ENCODE results near the gene KLHL28.

Gene KLHL28, protein sequence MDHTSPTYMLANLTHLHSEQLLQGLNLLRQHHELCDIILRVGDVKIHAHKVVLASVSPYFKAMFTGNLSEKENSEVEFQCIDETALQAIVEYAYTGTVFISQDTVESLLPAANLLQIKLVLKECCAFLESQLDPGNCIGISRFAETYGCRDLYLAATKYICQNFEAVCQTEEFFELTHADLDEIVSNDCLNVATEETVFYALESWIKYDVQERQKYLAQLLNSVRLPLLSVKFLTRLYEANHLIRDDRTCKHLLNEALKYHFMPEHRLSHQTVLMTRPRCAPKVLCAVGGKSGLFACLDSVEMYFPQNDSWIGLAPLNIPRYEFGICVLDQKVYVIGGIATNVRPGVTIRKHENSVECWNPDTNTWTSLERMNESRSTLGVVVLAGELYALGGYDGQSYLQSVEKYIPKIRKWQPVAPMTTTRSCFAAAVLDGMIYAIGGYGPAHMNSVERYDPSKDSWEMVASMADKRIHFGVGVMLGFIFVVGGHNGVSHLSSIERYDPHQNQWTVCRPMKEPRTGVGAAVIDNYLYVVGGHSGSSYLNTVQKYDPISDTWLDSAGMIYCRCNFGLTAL
- total RNA-seq: 23.7 to 74.4 (median 43.9) reads per million in 18 experiments

DNA sequence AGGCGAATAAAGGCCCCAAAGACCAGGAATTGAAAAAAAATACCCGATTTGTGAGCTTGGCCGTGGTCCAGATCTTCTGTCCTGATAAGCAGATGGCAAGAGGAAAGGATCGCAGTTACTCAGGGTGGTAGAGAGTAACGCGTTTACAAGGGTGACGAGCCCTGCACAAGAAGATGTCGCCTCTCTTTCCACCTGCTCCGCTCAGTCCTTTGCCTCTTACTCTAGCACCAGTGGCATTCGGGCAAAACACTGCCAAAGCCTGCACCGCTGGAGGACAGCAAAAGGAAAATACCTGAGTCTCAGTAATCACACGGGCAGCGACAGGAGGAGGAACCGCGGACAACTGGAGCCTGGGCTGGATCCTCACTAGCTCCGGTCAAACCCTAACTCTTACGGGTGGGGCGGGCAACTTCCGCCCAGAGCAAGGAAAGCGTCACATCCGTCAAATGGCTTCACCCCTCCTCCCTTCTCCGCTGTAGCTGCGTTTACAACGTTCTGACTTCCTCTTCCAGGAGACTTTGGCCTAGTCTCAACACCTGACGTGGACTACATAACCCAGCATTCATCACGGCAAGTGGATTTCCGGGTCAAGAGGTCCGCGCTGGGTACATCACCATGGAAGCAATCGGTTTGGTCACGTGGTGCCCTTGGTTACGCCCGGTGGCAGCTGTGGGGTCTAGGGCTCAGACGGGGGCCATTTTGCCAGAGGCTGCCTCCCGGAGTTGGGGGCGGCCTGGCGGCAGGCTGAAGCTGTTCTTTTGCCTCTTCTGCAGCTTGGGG is at the start of gene KLHL28, which contains the start of gene TOGARAM1:
TSS of gene KLHL28 (minus strand) at position 394 of the 780 bp plus-strand sequence. CDS start 16,019 bp downstream, outside the sequence.
TSS of gene TOGARAM1 (plus strand) at position 637 of the 780 bp plus-strand sequence. CDS start 232 bp downstream, outside the sequence.
- peak; percentile 99 for DNase-seq

DNA sequence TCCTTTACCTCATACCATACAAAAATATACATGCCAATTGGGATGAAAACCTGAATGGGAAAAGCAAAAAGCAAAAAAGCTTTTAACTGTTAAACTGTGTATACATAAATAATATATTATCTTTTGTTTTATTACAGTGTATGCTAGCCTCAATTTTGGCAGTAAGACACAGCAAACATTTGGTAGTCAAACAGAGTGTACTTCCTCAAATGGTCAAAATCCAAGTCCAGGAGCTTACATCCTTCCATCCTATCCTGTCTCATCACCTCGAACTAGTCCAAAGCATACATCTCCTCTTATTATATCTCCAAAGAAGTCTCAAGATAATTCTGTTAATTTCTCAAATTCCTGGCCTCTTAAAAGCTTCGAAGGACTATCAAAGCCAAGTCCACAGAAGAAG is 42.2 kb upstream of the KLHL28 start:
- no peak for DNase-seq

DNA sequence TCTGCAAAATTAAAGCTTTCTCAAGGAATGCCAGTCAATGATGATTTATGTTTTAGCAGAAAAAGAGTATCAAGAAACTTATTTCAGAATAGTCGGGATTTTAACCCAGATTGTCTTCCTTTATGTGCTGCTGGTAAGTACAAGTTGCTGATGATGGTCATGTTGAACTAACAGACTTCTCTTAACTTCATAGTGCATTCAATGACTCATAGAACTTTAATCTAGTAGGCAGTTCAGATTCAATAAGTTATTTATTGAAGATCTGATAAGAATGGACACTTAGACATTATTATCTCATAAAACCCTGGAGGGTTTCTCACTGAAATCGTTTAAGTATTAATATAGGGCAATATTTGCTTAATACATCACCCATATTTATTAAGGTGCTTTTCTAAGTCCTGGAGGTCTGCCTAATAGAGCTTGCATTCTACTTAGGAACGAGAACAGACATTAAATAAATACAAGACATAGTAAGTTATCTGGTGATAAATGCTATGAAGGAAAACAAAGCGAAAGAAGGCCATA is 34.1 kb upstream of the KLHL28 start:
- no peak for DNase-seq

DNA sequence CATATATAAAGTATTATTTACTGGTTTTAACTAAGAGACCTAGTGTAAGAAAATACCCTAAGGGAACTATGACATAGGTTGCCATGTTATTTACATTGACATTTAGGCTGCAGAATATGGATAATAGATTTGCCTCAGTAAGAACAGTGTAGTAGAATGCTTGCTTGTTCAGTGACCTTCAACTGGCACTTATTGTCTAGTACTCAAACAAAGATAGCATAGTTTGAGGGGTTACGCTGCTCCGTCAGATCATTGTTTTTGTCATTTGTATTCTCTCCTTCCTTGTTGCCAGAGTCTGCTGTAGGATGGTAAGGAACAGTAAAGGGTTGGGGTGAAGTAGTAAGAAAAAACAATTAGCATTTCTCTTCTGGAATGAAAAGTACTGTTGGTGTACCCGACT is 33.4 kb upstream of the KLHL28 start:
- no peak for DNase-seq

DNA sequence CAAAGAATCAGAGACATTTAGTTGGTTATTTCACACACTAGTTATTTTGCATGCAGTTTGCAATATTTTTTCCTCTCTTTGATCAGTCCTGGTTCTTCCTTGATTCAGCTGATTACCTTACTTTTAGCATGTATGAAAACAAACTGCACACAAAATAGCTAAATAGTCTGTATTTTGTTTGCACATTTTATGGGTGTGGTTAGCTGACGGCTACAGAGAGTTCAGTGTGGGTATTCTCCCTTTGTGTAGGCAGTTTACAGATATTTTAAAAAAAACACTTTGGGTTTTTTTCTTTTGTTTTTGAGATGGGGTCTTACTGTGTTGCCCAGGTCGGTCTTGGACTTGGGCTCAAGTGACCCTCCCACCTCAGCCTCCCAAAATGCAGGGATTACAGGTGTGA is 28.8 kb upstream of the KLHL28 start:
- DNase-seq: no peak

DNA sequence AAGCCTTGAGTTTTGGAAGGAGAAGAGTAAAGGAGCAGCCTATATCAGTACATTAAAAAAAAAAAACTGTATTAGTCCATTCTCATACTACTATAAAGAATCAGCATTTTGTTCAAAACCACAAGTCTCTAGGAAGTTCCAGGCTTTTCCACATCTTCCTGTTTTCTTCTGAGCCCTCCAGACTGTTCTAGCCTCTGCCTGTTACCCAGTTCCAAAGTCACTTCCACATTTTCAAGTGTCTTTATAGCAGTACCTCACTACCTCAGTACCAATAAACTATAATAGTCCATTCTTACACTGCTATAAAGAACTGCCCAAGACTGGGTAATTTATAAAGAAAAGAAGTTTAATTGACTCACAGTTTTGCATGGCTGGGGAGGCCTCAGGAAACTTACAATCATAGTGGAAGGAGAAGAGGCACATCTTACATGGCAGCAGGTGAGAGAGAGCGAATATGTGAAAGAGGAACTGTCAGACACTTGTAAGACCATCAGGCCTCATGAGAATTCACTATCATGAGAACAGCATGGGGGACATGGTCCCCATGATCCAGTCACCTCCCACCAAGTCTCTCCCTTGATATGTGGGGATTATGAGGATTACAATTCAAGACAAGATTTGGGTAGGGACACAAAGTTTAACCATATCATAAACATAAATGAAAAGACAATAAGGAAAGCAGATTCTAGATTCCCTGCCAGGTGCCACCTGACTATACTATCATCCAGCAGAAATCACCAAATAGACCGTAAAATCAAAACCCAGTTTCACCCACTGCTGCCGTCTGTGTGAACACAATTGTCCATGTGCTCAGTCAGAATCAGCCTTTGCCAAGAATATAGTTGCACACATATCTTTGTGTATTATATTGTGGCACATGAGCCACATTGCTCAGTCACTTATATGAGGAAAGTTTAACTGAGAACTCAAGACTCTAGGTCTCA is 28.0 kb upstream of the KLHL28 start:
- DNase-seq: peak; percentile 56

DNA sequence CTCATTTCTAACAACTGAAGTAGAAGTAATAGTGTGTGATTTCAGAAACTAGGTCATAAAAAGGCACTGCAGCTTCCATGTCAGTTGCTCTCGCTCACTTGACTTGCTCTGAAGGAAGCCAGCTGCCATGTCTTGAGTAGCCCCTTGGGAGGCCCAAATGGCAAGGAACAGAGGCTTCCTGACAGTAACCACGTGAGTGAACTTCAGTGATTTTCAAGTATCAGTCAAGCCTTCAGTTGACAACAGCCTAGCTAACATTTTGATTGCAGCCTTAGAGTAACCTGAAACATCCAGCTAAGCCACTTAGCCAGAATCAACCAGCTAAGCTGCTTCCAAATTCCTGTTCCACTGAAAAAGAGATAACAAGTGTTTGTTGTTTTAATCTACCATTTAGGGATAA is 26.9 kb upstream of the KLHL28 start:
- DNase-seq: no peak

DNA sequence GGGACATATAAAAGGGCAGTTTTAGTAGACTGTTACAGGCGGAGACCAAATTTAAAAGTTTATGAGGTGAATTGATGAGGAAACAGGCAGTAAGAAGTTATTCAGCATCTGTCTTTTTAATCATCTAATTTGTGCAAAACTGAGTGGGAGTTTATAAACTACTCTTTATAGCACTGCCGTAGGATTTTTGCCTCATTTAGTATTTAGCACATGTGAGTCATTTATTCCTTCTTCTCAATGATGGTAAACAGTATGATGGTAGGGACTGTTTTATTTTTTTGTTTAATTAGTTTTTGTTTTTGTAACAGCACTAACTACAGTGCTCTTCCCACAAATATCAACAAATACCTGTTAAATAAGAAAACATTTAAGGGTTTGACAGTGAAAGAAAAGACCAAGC is 20.8 kb upstream of the KLHL28 start:
- DNase-seq: no peak

DNA sequence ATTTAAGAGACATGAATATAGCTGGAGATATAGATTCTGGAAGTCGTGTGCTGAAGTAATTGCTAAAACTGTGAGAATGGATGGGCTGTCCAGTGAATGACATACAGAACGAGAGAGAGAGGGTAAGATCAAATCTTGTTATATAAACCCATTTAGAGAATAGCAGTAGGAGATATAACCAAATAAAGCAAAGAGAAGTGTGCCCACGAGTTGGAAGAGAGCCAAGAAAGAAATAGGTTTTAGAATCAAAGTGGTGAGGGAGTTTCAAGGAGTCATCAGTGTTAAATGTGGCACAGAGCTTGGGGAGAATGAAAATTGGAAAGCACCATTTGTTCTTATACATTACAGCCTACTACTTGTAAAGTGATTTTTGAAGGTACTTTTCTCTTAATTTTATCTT is 19.5 kb upstream of the KLHL28 start:
- DNase-seq: no peak

DNA sequence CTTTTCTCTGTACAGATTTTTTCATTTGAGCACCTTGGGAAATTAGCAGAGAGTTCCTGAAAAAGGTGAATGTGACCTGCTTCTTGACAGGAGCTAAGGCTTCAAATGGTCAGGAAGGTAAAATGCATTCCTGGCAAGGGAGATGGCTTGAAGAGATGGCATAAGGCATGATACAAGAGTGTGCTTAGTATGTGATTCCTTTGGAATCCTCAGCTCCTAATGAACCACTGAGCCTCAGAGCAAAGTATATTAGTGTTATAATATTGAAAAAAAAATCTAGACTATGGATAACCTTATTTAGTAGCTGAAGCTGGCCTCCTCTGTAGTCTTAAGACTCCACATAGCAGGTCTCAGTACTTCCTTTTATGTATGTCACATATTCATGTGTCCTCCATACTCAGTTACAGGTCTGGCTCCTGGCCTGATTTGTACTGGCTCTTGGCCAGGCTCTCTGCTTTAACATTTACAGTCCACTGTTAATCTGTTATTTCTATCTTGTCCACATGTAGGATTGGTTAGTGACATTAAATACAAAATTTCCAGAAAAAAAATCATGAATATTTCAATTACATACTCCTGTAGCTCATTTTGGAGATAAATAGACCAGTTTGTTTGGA is 18.1 kb upstream of the KLHL28 start:
- no peak for DNase-seq

DNA sequence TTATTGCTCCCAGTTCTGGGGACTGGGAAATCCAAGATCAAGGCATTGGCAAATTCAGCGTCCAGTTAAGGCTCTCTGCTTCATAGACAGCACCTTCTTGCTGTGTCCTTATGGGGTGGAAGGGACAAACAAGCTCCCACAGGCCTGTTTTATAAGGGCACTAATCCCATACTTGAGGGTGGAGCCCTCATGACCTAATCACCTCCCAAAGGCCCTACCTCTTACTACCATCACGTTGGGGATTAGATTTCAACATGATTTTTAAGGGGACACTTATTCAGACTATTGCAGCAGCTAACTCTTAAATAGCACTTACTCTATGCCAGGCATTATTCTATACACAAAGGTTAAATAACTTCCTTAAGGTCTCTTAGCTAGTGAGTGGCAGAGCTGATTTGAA is 17.5 kb upstream of the KLHL28 start:
- DNase-seq: no peak

DNA sequence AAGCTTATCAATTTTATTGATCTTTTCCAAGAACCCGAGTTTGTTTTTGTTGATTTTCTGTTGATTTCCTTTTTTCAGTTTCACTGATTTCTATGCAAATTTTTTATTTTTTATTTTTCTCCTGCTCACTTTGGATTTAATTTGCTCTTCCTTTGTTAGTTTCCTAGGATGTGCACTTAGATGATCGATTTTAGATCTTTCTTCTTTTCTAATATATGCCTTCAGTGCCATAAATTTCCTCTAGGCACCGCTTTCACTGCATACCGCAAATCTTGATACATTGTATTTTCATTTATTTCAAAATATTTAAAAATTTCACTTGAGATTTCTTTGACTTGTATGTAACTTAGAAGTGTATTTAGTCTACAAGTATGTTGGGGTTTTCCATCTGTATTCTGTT is 9.7 kb upstream of the KLHL28 start:
- no peak for DNase-seq

DNA sequence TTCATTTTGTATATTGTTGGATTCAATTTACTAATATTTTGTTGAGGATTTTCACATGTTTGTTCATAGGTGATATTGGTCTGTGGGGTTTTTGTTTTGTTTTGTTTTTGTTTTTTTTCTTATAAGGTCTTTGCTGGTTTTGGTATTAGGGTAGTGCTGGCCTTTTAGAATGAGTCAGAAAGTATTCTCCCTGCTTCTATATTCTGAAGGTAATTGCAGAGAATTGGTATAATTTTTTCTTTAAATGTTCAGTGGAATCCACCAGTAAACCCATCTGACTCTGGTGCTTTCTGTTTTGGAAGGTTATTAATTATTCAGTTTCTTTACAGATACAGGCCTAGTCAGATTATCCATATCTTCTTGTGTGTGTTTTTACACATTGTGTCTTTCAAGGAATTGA is 9.2 kb upstream of the KLHL28 start:
- no peak for DNase-seq

DNA sequence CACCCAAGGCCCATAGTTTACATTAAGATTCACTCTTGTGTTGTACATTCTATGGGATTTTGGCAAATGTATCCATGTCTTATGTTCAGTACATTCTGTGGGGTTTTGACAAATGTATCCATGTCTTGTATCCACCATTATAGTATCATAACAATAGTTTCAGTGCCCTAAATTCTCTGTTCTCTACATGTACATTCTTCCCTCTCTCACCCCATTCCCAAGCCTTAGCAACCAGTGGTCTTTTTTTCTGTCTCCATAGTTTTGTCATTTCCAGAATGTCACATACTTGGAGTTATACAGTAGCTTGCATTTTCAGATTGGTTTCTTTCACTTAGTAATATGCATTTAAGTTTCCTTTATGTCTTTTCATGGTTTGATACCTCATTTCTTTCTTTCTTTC is 7.0 kb upstream of the KLHL28 start:
- no peak for DNase-seq

DNA sequence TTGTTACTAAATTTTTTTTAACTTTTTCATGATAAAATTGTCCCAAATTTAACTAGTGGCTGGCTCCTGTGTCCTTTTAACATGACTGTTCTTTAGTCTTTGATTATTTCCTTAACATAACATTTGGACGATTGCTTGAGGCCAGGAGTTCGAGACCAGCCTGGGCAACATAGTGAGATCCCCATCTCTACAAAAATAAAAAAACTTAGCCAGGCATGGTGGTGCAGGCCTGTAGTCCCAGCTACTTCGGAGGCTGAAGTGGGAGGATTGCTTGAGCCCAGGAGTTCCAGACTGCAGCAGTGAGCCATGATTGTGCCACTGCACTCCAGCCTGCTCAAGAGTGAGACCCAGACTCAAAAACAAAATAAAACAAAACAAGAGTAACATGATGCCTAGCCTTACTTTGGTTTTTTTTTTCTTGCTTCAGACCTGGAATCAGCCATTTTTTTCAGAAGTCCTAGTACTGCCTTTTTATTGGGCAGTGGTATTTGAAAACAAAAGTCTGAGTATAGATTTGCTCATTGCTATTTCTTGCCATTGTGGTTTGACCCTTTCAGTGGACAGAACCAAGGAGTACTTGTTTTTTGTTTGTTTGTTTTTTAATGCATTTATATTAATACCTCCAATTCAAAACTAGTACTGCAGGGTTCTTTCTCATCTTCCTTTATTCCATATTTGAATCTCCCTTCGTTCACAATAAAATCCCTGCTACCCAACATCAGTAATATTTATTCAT is 5.0 kb upstream of the KLHL28 start:
- no peak for DNase-seq

DNA sequence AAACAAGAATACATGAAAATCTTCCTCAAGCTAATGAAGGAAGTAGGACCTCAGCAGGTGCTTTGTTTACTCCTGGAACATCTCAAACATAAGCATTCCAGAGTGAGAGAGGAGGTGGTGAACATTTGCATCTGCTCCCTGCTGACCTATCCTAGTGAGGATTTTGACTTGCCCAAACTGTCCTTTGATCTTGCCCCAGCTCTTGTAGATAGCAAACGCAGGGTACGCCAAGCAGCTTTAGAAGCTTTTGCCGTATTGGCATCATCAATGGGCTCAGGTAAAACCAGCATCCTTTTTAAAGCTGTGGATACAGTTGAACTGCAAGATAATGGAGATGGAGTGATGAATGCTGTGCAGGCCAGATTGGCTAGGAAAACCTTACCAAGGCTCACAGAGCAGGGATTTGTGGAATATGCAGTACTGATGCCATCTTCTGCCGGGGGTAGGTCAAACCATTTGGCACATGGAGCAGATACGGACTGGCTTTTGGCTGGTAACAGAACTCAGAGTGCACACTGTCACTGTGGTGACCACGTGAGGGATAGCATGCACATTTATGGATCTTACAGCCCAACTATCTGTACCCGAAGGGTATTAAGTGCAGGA is 2.1 kb upstream of the KLHL28 start:
- DNase-seq: no peak

DNA sequence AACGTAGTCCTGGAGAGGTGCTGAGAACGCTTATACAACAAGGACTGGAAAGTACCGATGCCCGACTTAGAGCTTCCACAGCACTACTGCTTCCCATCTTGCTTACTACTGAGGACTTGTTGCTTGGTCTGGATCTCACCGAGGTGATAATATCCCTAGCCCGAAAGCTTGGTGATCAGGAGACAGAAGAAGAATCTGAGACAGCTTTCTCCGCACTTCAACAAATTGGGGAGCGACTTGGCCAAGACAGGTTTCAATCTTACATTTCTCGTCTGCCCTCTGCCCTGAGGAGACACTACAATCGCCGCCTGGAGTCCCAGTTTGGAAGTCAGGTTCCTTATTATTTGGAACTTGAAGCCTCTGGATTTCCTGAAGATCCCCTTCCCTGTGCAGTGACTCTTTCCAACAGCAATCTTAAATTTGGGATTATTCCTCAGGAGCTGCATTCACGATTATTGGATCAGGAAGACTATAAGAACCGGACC is 1.3 kb upstream of the KLHL28 start:
- no peak for DNase-seq

DNA sequence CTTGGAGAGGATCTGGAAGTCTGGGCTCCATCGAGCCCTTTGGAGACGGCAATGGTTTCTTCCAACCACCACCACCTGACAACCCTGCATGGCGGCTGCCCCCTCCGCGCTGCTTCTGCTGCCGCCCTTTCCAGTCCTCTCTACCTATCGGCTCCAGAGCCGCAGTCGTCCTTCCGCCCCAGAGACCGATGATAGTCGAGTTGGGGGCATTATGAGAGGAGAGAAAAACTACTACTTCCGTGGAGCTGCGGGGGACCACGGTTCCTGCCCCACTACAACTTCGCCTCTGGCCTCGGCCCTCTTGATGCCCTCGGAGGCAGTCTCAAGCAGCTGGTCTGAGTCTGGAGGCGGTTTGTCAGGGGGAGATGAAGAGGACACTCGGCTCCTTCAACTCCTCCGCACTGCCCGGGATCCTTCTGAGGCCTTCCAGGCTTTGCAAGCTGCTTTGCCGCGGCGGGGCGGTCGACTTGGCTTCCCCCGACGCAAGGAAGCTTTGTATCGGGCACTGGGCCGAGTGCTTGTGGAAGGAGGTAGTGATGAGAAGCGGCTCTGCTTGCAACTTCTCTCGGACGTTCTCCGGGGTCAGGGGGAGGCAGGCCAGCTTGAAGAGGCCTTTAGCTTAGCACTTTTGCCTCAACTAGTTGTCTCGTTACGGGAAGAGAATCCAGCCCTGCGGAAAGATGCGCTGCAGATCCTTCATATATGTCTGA is 742 bp upstream of the KLHL28 start:
- DNase-seq: peak; percentile 29 to 41

DNA sequence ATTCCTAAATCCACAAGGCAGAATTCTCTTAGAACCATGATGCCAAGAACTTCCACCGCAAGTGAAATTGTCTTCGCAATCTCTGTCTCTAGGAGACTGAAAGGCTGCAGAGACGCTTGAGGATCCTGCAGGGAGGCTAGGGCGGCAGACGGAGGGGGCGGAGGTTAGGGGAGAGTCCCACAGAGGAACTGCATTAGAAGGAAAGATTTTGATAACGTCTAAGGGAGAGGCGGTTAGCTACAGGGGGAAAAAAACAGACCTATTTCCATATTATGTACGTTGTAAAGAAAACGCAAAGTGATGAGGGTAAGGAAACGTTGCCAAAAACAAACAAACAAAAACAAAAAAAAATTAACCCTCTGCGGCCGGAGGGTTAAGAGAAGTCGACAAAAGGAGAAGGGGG is 595 bp downstream of the KLHL28 start:
- peak; percentile 68 to 81 for DNase-seq

DNA sequence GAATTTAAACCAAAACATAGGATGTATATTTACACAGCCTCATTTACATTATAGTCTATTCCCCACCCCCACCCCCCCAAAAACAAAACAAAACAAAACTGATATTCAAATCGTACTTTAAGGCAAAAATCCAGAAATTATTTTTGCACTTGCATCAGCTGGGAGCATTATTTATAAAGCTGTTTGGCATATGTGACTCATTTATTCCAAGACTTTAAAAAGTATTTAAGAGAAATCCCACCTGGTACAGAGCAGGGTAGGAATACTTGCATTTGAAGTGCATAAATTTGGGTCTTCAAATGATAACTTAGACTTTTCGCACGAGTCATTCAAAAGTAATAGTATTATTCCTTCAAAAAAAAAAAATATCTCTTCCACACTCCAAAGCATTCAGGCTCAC is 1.1 kb downstream of the KLHL28 start:
- DNase-seq: no peak
